GM20431 (cell line): ENCODE measurements around the gene CISH.

Experiments
- in situ Hi-C: fragments of 300-500 bp; cut with MseI, MboI; formaldehyde crosslinking; loops from one replicate; pipeline ENCODE4 v1.15.0; 2020; ENCODE audit warnings: low sequenced_read_pairs; ENCODE audit not compliant: unreplicated experiment

Gene CISH

GRCh38 chr3:50639055-50639494 is 27.5 kb upstream of the CISH start:
- in situ Hi-C loops, result no loop called here

GRCh38 chr3:50637945-50638344 is 26.4 kb upstream of the CISH start:
- in situ Hi-C loops, result no loop called here

GRCh38 chr3:50637011-50637410 is 25.4 kb upstream of the CISH start:
- in situ Hi-C loops, result no loop called here

GRCh38 chr3:50635066-50635465 is 23.5 kb upstream of the CISH start:
- in situ Hi-C loops, result no loop called here

- in situ Hi-C loops, result no loop called here
These were observed 21.7 kb upstream of the CISH start for GRCh38 chr3:50633230-50633790.

GRCh38 chr3:50632450-50632849 is 20.9 kb upstream of the CISH start:
- in situ Hi-C loops, result no loop called here

GRCh38 chr3:50630877-50631276 is 19.3 kb upstream of the CISH start:
- in situ Hi-C loops, result no loop called here

- in situ Hi-C loops, result no loop called here
These were observed 18.8 kb upstream of the CISH start for GRCh38 chr3:50630394-50630793.

- in situ Hi-C loops, result no loop called here
These were observed 17.0 kb upstream of the CISH start for GRCh38 chr3:50628601-50629000.

GRCh38 chr3:50627407-50628051 is 16.0 kb upstream of the CISH start:
- in situ Hi-C loops, result no loop called here

GRCh38 chr3:50626401-50626800 is 14.8 kb upstream of the CISH start:
- in situ Hi-C loops, result no loop called here

- in situ Hi-C loops, result no loop called here
These were observed 13.9 kb upstream of the CISH start for GRCh38 chr3:50625231-50626182.

- in situ Hi-C loops, result no loop called here
These were observed 13.1 kb upstream of the CISH start for GRCh38 chr3:50624634-50625033.

- in situ Hi-C loops, result no loop called here
These were observed 12.4 kb upstream of the CISH start for GRCh38 chr3:50623840-50624474.

- in situ Hi-C loops, result no loop called here
These were observed 11.3 kb upstream of the CISH start for GRCh38 chr3:50622881-50623280.

GRCh38 chr3:50620820-50621219 is 9.2 kb upstream of the CISH start:
- in situ Hi-C loops, result no loop called here

- in situ Hi-C loops, result no loop called here
These were observed 8.8 kb upstream of the CISH start for GRCh38 chr3:50620420-50620819.

GRCh38 chr3:50617911-50618481 is 6.4 kb upstream of the CISH start:
- in situ Hi-C loops, result loop anchor here (10.0 kb wide), 2 partner anchors 93 to 757 kb away; no protein-coding TSS in a partner anchor

- in situ Hi-C loops, result loop anchor here (10.0 kb wide), 2 partner anchors 92 to 758 kb away; no protein-coding TSS in a partner anchor
These were observed 5.7 kb upstream of the CISH start, which contains the start of gene MAPKAPK3 for GRCh38 chr3:50617096-50617791. Gene MAPKAPK3, plus strand, starts transcription at chr3:50617151. Its CDS starts 415 bp downstream, at chr3:50617566.
